HL-60 (cell line): ENCODE measurements around the gene CXCR5.

ENCODE experiments used
- DNase-seq, 2 experiments: peaks; one replicate each; pipeline ENCODE4 v3.0.0-alpha.2; 2010 to 2020; ENCODE audit warnings: low read depth in 1 of 2, low spot score in 1 of 2
- H3K27ac ChIP-seq: fragments of 250-450 bp; sonication (Bioruptor Pico); replicated peaks from 2 replicates; pipeline ENCODE4 v1.5.1; 2020; ENCODE audit warnings: mild to moderate bottlenecking, moderate library complexity
- H3K27me3 ChIP-seq: fragments of 250-450 bp; sonication (Bioruptor Pico); 2 replicates; pipeline ENCODE4 v1.5.1; 2021; ENCODE audit warnings: mild to moderate bottlenecking, moderate library complexity; ENCODE audit not compliant: insufficient read depth, poor library complexity, severe bottlenecking
- H3K4me3 ChIP-seq: replicated peaks from 2 replicates; pipeline ENCODE4 v1.5.1; 2011; ENCODE audit warnings: mild to moderate bottlenecking, control low read depth, low read length; ENCODE audit not compliant: insufficient read depth
- CTCF ChIP-seq: IDR thresholded peaks from one replicate; pipeline ENCODE4 v1.5.1; 2011; ENCODE audit warnings: low read length, control low read depth, inconsistent platforms; ENCODE audit not compliant: insufficient read depth
- GABPA ChIP-seq: IDR thresholded peaks from 2 replicates; pipeline ENCODE4 v1.6.1; 2012; ENCODE audit warnings: low read depth
- POLR2AphosphoS5 ChIP-seq: IDR thresholded peaks from 2 replicates; pipeline ENCODE4 v1.6.1; 2012; ENCODE audit warnings: low read depth
- REST ChIP-seq: IDR thresholded peaks from 2 replicates; pipeline ENCODE4 v1.6.1; 2012; ENCODE audit warnings: low read depth; ENCODE audit not compliant: insufficient replicate concordance
- SPI1 ChIP-seq: IDR thresholded peaks from 2 replicates; pipeline ENCODE4 v1.6.1; 2012; ENCODE audit warnings: low read depth, mild to moderate bottlenecking, borderline replicate concordance

The CXCR5 gene

GRCh38 chr11:118903204-118904015, 19.7 kb downstream of the CXCR5 start:
- no peaks in the 10 kb centered on the region for H3K27me3 ChIP-seq
- no peak overlapping the region for H3K4me3 ChIP-seq
- no peak for TF ChIP-seq POLR2AphosphoS5
- no peak for TF ChIP-seq CTCF
- TF ChIP-seq SPI1, result no peak
- TF ChIP-seq GABPA, result no peak
- TF ChIP-seq REST, result no peak
- H3K27ac ChIP-seq, result no peak overlapping the region
- DNase-seq, result no peak

GRCh38 chr11:118907051-118908042, 23.7 kb downstream of the CXCR5 start:
- no peak overlapping the region for H3K4me3 ChIP-seq
- DNase-seq, result peak in 1 of 2 experiments; percentile 84

GRCh38 chr11:118908264-118908663, 24.6 kb downstream of the CXCR5 start:
- no peak for DNase-seq
- H3K27me3 ChIP-seq, result no peaks in the 10 kb centered on the region
- no peak overlapping the region for H3K27ac ChIP-seq
- no peak overlapping the region for H3K4me3 ChIP-seq
- TF ChIP-seq CTCF, result no peak
- TF ChIP-seq SPI1, result no peak
- TF ChIP-seq POLR2AphosphoS5, result no peak
- TF ChIP-seq GABPA, result no peak
- no peak for TF ChIP-seq REST

More at GRCh38 chr11:118907051-118908042, 23.7 kb downstream of the CXCR5 start:
- TF ChIP-seq SPI1, result no peak
- TF ChIP-seq GABPA, result no peak
- TF ChIP-seq CTCF, result peak; percentile 94
- H3K27ac ChIP-seq, result no peak overlapping the region
- no peaks in the 10 kb centered on the region for H3K27me3 ChIP-seq
